ENCODE results near the gene SRPK3.

The SRPK3 gene

DNA sequence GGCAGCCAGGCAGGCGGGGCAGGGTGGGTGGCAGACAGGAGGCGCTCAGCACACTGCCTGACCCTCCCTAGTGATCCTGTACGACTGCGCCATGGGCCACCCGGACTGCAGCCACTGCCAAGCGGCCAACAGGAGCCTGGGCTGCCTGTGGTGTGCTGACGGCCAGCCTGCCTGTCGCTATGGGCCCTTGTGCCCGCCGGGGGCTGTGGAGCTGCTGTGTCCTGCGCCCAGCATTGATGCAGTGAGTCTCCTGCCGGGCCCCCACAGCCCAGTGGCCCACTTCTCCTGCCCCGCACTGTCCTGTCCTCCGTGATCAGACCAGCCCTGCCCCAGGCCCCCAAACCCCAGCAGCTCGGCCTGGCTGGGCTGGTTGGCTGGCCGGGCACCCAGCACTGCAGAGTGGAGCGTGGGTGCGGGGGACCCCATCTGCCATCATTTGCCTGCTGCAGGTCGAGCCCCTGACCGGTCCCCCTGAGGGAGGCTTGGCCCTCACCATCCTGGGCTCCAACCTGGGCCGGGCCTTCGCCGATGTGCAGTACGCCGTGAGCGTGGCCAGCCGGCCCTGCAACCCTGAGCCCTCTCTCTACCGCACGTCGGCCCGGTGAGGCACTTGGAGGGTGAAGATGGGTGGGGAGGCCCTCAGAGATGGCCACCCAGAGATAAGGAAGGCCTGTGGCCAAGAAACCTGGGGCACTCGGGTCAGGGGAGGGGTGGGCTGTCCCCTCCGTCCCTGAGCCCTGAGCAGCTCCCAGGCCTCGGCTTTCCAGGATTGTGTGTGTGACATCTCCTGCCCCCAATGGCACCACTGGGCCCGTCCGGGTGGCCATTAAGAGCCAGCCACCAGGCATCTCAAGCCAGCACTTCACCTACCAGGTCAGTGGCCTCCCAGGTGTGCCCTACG is 9.2 kb upstream of the SRPK3 start:
- no peak for DNase-seq

DNA sequence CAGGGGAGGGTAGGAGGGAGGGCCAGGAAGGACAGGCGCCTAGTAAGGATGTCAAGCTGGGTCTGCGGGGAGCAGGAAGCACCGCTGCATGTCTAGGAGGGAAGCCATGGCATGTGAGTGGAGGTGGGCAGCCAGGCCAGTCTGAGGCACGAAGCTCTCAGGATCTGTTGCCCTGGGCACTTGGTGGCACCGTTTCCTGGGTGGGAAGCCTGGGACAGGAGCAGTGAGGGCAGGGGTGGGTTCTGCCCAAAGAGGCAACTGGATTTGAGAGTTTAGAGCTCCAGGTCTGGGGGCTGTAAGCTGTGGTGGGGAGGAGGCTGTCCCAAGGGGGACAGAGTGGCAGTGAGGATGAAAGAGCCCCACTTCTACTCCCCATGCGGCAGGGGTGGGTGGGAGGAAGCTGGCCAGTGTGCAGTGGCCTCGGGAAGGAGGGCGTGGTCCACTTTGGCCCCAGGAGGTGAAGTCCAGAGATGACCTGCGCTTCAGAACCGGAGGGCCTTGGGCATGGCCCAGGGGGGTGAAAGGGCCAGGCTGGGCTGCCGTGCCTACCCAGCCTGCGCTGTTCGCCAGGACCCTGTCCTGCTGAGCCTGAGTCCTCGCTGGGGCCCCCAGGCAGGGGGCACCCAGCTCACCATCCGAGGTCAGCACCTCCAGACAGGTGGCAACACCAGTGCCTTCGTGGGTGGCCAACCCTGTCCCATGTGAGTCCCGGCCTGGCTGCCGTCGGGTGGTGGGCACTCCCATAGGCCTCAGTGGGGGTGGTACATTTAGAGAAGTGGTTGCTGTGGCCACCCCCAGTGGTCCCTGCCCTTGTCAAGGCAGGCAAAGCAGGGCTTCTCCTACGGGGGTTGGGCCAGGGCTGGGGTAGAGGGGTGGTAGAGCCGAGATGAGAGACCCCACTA is 8.3 kb upstream of the SRPK3 start:
- DNase-seq = no peak

DNA sequence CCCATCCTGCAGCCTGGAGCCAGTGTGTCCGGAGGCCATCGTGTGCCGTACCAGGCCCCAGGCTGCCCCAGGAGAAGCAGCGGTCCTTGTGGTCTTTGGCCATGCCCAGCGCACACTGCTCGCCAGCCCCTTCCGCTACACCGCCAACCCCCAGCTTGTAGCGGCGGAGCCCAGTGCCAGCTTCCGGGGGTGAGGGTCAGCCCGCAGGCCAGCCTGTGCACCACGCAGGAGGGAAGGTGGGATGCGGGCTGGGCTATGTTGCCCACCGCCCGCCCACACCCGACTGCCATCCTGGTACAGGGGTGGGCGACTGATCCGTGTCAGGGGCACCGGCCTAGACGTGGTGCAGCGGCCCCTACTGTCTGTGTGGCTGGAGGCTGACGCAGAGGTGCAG is 7.6 kb upstream of the SRPK3 start:
- no peak for DNase-seq

DNA sequence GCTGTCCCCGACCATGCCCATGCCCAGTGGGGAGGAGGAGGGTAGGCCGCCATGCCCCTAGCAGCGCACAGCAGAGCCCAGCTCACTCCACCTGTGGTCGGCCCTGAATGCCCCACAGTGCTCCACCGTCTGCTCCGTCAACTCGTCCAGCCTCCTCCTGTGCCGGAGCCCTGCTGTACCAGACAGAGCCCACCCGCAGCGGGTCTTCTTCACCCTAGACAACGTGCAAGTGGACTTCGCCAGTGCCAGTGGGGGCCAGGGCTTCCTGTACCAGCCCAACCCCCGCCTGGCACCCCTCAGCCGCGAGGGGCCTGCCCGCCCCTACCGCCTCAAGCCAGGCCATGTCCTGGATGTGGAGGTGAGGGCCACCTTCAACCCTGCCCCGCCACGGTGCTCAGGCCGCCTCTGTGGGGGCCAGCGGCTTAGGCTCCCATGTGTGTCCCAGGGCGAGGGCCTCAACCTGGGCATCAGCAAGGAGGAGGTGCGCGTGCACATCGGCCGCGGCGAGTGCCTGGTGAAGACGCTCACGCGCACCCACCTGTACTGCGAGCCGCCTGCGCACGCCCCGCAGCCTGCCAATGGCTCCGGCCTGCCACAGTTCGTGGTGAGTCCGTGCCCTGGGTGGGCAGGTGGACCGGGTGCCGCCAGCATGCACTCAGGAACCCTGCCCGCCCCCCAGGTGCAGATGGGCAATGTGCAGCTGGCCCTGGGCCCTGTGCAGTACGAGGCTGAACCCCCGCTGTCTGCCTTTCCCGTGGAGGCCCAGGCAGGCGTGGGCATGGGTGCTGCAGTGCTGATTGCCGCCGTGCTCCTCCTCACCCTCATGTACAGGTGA is 6.9 kb upstream of the SRPK3 start:
- DNase-seq = peak; percentile 2

DNA sequence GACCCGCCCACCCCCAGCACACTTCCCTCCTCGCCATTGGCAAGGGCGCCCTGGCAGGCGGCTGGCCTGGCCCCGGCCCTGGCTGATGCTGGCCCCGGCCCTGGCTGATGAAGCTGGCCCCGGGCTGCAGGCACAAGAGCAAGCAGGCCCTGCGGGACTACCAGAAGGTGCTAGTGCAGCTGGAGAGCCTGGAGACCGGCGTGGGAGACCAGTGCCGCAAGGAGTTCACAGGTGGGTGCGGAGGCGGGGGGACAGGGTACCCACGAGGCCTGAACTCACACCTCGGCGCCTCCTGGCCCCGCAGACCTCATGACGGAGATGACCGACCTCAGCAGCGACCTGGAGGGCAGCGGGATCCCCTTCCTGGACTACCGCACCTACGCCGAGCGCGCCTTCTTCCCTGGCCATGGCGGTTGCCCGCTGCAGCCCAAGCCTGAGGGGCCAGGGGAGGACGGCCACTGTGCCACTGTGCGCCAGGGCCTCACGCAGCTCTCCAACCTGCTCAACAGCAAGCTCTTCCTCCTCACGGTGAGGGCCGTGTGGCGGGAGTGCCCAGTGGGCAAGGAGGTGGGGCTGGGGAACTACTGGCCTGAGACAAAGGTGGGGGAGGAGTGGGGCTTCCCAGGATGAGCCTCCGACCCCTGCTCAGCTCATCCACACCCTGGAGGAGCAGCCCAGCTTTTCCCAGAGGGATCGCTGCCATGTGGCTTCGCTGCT is 6.1 kb upstream of the SRPK3 start:
- DNase-seq = no peak

DNA sequence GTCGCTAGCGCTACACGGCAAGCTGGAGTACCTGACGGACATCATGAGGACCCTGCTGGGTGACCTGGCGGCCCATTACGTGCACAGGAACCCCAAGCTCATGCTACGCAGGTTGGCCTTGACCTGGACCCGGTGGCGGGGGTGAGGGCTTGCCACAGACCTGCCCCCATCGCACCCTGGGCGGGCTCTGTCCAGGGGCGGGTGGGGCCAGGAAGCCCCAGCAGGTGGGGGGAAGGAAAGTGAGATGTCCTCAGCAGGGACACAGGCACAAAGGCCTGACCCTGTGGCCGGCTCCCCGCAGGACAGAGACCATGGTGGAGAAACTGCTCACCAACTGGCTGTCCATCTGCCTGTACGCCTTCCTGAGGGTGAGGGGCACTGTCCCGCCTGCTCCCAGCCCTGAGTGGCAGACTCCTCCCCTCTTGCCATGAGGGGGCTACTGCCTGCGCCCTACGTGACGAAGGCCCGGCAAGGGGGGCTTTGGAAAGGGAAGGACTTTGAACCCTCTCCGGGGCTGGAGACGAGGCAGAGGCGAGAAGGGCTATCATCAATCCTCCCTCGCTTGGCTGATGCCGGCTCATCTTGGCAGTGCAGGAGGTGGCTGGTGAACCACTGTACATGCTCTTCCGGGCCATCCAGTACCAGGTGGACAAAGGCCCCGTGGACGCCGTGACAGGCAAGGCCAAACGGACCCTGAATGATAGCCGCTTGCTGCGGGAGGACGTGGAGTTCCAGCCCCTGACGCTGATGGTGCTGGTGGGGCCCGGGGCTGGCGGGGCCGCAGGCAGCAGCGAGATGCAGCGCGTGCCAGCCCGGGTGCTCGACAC is 5.3 kb upstream of the SRPK3 start:
- DNase-seq = no peak

DNA sequence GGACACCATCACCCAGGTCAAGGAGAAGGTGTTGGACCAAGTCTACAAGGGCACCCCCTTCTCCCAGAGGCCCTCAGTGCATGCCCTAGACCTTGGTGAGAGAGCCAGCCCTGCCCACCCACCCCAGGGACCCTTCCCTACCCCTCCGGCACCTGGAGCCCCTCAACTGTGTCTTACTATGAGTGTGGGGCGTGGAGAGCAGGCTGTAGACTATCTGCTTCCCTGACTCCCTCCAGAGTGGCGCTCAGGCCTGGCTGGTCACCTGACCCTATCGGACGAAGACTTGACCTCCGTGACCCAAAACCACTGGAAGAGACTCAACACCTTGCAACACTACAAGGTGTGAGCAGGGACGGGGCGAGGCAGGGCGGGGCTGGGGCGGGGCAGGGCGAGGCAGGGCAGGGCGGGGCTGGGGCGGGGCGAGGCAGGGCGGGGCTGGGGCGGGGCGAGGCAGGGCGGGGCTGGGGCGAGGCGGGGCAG is 4.7 kb upstream of the SRPK3 start:
- DNase-seq = no peak

DNA sequence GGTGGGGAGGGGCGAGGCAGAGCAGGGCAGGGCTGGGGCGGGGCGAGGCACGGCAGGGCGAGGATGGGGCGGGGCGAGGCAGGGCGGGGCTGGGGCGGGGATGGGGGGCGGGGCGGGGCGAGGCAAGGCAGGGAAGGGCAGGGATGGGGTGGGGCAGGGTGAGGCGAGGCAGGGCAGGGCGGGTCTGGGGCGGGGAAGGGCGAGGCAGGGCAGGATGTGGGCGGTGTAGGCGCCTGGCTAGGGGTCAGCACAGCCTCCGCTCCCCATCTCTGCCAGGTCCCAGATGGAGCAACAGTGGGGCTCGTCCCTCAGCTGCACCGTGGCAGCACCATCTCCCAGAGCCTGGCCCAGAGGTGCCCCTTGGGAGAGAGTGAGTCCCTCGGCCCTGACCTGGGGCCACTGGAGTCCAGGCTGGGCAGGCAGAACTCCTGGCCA is 4.2 kb upstream of the SRPK3 start:
- no peak for DNase-seq

DNA sequence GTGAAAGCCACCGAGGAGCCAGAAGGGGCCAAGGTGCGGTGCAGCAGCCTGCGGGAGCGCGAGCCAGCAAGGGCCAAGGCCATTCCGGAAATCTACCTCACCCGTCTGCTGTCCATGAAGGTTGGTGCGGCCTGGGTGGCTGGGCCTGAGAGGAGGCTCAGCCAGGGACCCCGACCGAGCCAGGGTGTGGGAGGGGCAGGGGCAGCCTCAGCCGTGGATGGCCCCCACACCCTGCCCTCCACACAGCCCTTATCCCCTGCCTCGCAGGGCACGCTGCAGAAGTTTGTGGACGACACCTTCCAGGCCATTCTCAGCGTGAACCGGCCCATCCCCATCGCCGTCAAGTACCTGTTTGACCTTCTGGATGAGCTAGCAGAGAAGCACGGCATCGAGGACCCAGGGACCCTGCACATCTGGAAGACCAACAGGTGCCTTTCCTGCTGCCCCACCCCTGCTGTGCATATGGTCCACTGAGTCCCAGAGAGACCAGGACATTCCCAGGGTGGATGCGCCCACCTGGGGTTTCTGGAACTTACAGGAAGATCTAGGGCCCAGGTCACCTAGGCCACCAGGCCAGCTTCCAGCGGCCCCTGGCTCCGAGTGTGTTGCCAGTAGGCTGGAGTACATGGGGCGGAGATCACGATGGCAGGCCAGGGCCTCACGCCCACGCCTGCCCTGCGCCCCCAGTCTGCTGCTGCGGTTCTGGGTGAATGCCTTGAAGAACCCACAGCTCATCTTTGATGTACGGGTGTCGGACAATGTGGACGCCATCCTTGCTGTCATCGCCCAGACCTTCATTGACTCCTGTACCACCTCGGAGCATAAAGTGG is 3.4 kb upstream of the SRPK3 start:
- DNase-seq = no peak

DNA sequence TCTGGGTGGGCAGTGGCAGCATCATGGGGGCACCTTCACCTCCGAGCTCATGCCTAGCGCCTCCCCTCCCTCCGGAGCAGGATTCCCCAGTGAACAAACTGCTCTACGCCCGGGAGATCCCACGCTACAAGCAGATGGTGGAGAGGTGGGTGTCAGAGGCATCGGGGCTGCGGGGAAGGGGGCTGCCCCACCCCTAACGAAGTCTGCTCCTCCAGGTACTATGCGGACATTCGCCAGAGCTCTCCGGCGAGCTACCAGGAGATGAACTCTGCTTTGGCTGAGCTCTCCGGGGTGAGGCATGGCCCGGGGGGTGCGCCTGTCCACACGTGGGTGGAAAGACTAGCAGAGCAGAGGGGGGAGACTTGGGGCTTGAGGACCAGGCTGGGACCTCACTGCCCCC is 2.7 kb upstream of the SRPK3 start:
- no peak for DNase-seq

DNA sequence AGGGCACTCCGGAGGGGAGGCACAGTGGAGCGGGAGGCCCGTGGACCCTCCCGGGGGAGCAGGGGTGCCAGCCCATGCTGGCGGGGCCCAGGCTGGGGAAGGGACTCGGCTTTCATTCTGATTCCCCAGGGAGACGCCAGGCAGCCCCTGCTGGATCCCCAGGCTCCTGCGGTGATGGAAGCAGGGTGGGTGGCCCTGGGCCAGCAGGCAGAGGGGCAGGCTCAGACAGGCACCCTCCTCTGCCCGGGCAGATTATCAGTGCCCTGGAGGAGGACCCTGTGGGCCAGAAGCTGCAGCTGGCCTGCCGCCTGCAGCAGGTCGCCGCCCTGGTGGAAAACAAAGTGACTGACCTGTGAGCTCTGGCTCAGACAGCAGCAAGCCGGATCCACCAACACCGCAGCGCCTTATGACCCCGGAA is 2.1 kb upstream of the SRPK3 start:
- no peak for DNase-seq

DNA sequence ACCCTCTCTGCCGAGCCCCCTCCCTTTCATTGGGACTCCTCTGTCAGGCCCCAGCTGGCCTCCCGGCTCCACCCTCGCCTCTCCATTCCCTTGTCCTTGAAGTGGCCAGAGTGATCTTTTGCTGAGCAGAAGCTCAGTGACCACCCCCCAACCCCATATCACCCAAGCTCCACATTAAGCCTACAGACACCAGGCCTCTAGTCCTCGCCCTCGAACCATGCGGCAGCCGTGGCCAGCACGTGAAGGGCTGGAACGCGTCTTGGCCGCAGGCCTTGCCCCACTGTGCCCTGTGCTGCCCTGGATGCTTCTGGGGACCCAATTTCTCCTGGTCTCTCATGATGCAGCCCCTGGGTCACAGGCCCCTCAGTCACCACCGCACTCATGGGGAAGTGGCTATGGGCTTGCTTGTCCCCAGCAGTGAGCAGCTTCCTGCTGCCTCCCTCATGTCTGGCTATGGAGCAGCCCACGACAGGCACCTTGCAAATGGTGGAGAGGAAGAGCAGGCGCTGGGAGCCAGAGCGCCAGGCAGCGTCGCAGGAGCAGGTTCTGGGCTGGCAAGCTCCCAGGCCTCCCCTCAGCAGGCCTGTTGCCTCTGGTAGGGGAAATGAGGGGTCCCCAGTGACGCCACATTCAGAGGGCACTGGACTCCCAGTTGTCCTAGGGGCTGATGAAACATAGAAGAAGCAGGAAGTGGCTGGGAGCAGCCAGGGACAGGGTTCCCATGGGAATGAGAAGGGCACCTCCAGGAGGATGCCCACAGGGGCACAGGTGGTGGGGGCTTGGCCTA is 757 bp upstream of the SRPK3 start:
- DNase-seq = no peak

DNA sequence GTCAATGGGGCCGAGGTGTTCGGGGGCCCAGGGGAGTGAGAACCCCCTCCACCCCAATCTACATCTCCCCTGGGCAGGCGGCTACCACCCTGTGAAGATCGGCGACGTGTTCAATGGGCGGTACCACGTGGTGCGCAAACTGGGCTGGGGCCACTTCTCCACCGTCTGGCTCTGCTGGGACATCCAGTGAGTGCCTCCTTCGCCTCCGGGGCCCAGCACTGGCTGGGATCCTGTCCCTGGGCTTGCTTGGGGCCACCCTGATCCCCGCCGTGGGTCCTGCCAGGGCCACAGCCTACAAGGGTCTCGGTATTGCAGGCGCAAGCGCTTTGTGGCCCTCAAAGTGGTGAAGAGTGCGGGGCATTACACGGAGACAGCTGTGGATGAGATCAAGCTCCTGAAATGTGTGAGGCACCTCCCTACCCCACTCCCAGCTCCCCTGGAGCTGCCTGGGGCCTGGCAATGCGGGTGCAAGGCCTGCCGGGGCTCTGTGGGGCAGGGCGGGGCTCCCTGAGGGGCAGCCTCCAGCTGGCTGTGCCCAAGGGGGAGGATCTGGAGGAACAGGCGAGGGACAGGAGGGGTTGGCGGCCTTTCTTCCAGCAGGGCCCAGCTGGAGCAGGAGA is 697 bp downstream of the SRPK3 start:
- DNase-seq = no peak

DNA sequence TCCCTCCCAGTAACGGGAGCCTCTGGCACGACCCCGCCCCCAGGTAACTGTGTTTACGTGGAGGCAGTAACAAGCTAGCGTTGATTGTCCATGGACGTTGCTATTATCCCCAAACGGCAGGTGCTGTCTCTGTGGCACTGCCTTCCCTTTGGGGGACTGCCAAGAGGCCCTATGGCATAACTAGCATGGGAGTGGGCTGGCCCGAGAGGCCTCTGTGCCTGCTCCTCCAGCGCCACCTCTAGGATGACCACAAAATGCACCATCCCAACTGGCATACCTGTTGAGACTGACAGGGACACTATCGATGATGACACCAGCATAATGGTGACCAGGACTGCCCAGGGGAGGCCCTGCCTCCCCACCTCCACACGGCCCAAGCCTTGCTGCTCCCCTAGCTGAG is 1.5 kb downstream of the SRPK3 start:
- DNase-seq = no peak

DNA sequence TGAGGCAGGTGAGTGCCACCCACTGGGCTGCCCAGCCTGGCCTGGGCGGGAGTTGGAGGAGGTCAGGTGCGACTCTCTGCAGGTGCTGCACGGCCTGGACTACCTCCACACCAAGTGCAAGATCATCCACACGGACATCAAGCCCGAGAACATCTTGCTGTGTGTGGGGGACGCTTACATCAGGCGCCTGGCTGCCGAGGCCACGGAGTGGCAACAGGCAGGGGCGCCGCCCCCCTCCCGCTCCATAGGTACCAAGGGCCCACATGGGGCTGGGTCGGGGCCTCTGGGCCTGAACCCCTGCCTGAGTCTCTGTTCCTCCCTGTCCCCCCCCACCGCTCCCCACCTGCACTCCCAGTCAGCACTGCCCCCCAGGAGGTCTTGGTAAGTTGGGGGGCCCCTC is 2.0 kb downstream of the SRPK3 start:
- DNase-seq = no peak

DNA sequence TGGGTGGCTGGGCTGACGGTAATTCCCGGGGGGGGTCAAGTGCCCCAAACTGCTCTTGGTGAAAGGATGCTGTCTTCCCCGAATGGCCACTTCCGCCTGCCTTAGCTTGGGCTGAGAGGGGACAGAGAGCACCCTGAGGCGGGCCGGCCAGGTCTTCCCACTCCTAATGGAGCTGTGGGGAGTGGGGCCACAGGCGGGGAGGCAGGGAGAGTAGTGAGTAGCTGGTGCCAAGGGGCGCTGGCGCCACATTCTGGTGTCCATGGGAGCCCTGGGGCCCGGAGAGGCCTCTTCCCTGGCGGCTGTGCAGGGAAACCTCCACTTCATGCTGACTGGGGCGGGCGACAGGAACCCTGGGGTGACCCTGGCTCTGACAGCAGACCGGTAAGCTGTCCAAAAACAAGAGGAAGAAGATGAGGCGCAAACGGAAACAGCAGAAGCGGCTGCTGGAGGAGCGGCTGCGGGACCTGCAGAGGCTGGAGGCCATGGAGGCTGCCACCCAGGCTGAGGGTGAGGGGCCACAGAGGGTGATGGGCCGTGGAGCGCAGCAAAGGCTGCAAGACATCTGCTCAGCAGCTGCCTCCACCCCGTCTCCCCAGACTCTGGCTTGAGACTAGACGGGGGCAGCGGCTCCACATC is 2.7 kb downstream of the SRPK3 start:
- DNase-seq = no peak

DNA sequence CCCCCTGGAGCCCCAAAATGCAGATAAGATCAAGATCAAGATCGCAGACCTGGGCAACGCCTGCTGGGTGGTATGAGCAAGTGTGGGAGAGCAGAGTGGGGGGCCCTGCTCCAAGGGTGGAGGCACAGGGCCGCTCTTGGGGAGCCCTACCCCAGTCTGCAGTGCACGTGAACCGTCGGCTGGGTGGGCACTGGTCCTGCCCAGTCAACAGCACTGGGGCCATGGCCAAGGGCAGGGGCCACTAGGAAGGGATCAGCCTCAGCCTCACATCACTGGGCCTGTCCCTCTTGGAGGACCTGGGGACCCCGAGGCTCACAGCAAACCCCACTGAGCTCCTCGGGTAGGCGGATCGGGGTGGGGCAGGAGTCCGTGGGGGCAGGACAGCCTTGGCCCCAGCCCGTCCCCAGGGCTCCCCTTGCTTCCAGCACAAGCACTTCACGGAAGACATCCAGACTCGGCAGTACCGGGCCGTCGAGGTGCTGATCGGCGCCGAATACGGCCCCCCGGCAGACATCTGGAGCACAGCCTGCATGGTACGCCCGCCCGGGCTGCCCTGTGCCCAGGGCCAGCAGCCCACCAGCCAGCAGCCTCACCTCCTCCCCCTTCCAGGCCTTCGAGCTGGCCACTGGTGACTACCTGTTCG is 3.6 kb downstream of the SRPK3 start:
- no peak for DNase-seq

DNA sequence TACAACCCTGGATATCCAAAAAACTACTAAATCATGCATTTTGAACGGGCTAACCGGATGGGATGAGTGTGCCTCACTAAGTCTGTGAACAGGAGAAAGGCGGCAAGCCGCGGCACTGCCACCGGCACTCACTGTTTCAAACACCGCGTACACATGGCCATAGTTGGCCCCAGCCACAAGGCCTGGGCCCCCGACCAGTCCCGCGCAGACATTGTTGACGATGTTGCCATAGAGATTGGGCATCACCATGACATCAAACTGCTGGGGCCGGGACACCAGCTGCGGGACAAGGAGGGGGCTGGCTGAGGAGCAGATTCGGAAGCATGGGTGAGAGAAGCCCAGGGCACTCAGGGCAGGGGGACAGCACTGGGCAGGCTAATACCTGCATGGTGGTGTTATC is 5.8 kb downstream of the SRPK3 start:
- no peak for DNase-seq

All from activated naive CD4-positive, alpha-beta T cell treated with anti-CD3 and anti-CD28 coated beads, Interleukin-2, amount 50 U/mL, for 16 hours (primary cell).